NCI-H1694 treated with DMSO at 0.1 percent for 48 hours (cell line): ENCODE measurements around the gene MSANTD2.
"Not testable (repeated sequence)": the region's sequence is repeated elsewhere in the genome, so short reads cannot be mapped to it uniquely, and the experiment has no call there.

Source experiments
- DNase-seq: peaks from one replicate; lab custom pipeline; 2025; lab: John Stamatoyannopoulos, UW

Gene MSANTD2

GRCh38 chr11:124770959-124771358, 29.2 kb downstream of the MSANTD2 start:
- DNase-seq: not testable (repeated sequence)

GRCh38 chr11:124769806-124770774, 30.1 kb downstream of the MSANTD2 start:
- no peak for DNase-seq

GRCh38 chr11:124768914-124769313, 31.3 kb downstream of the MSANTD2 start:
- DNase-seq: no peak

- DNase-seq: no peak
Measured at GRCh38 chr11:124766156-124766555, 34.0 kb downstream of the MSANTD2 start.

GRCh38 chr11:124763156-124763947, 36.9 kb downstream of the MSANTD2 start:
- DNase-seq: peak; percentile 32

- no peak for DNase-seq
Measured at GRCh38 chr11:124762624-124763155, 37.5 kb downstream of the MSANTD2 start.

- no peak for DNase-seq
Measured at GRCh38 chr11:124762105-124762623, 38.0 kb downstream of the MSANTD2 start, which contains the start of gene ESAM. TSS of gene ESAM (minus strand) at chr11:124762290. CDS start at chr11:124762154, 136 bp downstream.

- no peak for DNase-seq
Measured at GRCh38 chr11:124761301-124762104, 38.7 kb downstream of the MSANTD2 start.

- no peak for DNase-seq
Measured at GRCh38 chr11:124760806-124761205, 39.4 kb downstream of the MSANTD2 start.

- DNase-seq: no peak
Measured at GRCh38 chr11:124760205-124760652, 40.0 kb downstream of the MSANTD2 start.

- no peak for DNase-seq
Measured at GRCh38 chr11:124759266-124760204, 40.7 kb downstream of the MSANTD2 start.

- DNase-seq: peak; percentile 3
Measured at GRCh38 chr11:124758355-124759265, 41.6 kb downstream of the MSANTD2 start.

- no peak for DNase-seq
Measured at GRCh38 chr11:124757320-124757719, 42.9 kb downstream of the MSANTD2 start.

GRCh38 chr11:124756753-124757227, 43.4 kb downstream of the MSANTD2 start:
- no peak for DNase-seq

GRCh38 chr11:124756033-124756752, 44.0 kb downstream of the MSANTD2 start:
- no peak for DNase-seq

GRCh38 chr11:124754710-124755109, 45.5 kb downstream of the MSANTD2 start:
- DNase-seq: no peak

- no peak for DNase-seq
Measured at GRCh38 chr11:124754309-124754708, 45.9 kb downstream of the MSANTD2 start.

- no peak for DNase-seq
Measured at GRCh38 chr11:124753624-124754023, 46.6 kb downstream of the MSANTD2 start.
